Putamen (tissue), 1 donor: ENCODE measurements around the gene INHBB.

Experiments
- DNase-seq: peaks from one replicate; pipeline ENCODE4 v3.0.0-alpha.2; 2016; ENCODE audit warnings: low spot score

Gene INHBB

GRCh38 chr2:120343100-120343432 lies 2.9 kb upstream of the INHBB start:
- no peak for DNase-seq

GRCh38 chr2:120343433-120344105 lies 2.4 kb upstream of the INHBB start:
- DNase-seq, result peak; percentile 77

GRCh38 chr2:120344214-120344975 lies 1.5 kb upstream of the INHBB start:
- peak; percentile 25 for DNase-seq

GRCh38 chr2:120344976-120345581 lies 857 bp upstream of the INHBB start:
- DNase-seq, result no peak

GRCh38 chr2:120345608-120346007 lies 328 bp upstream of the INHBB start:
- DNase-seq, result no peak

- peak; percentile 23 for DNase-seq
Observed at GRCh38 chr2:120346667-120347358, 877 bp downstream of the INHBB start.

GRCh38 chr2:120347396-120348060 lies 1.6 kb downstream of the INHBB start:
- no peak for DNase-seq

- DNase-seq, result no peak
Observed at GRCh38 chr2:120348134-120348736, 2.3 kb downstream of the INHBB start.

- no peak for DNase-seq
Observed at GRCh38 chr2:120348737-120349439, 3.0 kb downstream of the INHBB start.

- DNase-seq, result no peak
Observed at GRCh38 chr2:120349440-120349921, 3.5 kb downstream of the INHBB start.

GRCh38 chr2:120350080-120350479 lies 4.1 kb downstream of the INHBB start:
- DNase-seq, result no peak

- no peak for DNase-seq
Observed at GRCh38 chr2:120350801-120351320, 4.9 kb downstream of the INHBB start.

GRCh38 chr2:120352696-120353590 lies 7.0 kb downstream of the INHBB start:
- no peak for DNase-seq

- no peak for DNase-seq
Observed at GRCh38 chr2:120353591-120353898, 7.6 kb downstream of the INHBB start.

GRCh38 chr2:120353931-120354330 lies 8.0 kb downstream of the INHBB start:
- no peak for DNase-seq

- no peak for DNase-seq
Observed at GRCh38 chr2:120354467-120354866, 8.5 kb downstream of the INHBB start.

- DNase-seq, result no peak
Observed at GRCh38 chr2:120354935-120355779, 9.2 kb downstream of the INHBB start.

- DNase-seq, result no peak
Observed at GRCh38 chr2:120355780-120356266, 9.9 kb downstream of the INHBB start.

GRCh38 chr2:120357768-120358167 lies 11.8 kb downstream of the INHBB start:
- no peak for DNase-seq
